IPS-20b (cell line): ENCODE measurements around the gene ZBTB44.
"Not testable (repeated sequence)": the region's sequence is repeated elsewhere in the genome, so short reads cannot be mapped to it uniquely, and the experiment has no call there.

ENCODE experiments used
- H3K27ac ChIP-seq: one replicate; pipeline ENCODE4 v1.5.1; 2013; ENCODE audit warnings: low read length
- H3K27me3 ChIP-seq: 2 replicates; pipeline ENCODE4 v1.6.1; 2013; ENCODE audit warnings: mild to moderate bottlenecking, low read length, inconsistent platforms; ENCODE audit not compliant: insufficient read depth
- H3K36me3 ChIP-seq: 2 replicates; pipeline ENCODE4 v1.6.1; 2013; ENCODE audit warnings: low read depth, mild to moderate bottlenecking, inconsistent platforms, low read length, moderate library complexity; ENCODE audit not compliant: insufficient read depth
- H3K4me1 ChIP-seq: 2 replicates; pipeline ENCODE4 v1.6.1; 2013; ENCODE audit warnings: mild to moderate bottlenecking, control low read depth, inconsistent platforms, low read length, moderate library complexity; ENCODE audit not compliant: insufficient read depth
- H3K4me3 ChIP-seq: 2 replicates; pipeline ENCODE4 v1.5.1; 2013; ENCODE audit warnings: mild to moderate bottlenecking, low read length, inconsistent platforms
- H3K9ac ChIP-seq: 2 replicates; pipeline ENCODE4 v1.6.1; 2013; ENCODE audit warnings: low read depth, mild to moderate bottlenecking, inconsistent platforms, low read length, moderate library complexity
- H3K9me3 ChIP-seq: 2 replicates; pipeline ENCODE4 v1.6.1; 2013; ENCODE audit warnings: mild to moderate bottlenecking, low read depth, low read length, inconsistent platforms; ENCODE audit not compliant: insufficient read depth

Gene ZBTB44

DNA sequence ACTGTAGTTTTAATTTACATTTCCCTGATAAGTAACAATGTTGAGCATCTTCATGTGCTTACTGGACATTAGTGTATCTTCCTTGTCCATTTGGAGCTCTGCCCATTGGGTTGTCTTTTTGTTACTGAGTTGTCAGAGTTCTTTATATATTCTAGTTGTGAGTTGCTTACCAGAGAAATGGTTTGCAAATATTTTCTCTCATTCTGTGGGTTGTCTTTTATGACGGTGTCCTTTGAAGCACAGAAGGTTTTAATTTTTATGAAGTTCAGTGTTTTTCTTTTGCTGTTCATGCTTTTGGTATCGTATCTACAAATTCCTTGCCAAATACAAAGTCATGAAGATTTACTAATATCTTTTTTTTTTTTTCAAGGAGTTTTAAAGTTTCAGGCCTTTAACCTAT lies 42.4 kb downstream of the ZBTB44 start:
- no peak overlapping the region for H3K4me3 ChIP-seq
- peaks cover 11% of the 10 kb centered on the region; the same call in 1 of the 2 replicates for H3K36me3 ChIP-seq
- H3K9ac ChIP-seq: no peak overlapping the region
- H3K27me3 ChIP-seq: no peaks in the 10 kb centered on the region
- no peak overlapping the region for H3K27ac ChIP-seq
- no peaks in the 10 kb centered on the region for H3K9me3 ChIP-seq
- H3K4me1 ChIP-seq: no peaks in the 10 kb centered on the region

DNA sequence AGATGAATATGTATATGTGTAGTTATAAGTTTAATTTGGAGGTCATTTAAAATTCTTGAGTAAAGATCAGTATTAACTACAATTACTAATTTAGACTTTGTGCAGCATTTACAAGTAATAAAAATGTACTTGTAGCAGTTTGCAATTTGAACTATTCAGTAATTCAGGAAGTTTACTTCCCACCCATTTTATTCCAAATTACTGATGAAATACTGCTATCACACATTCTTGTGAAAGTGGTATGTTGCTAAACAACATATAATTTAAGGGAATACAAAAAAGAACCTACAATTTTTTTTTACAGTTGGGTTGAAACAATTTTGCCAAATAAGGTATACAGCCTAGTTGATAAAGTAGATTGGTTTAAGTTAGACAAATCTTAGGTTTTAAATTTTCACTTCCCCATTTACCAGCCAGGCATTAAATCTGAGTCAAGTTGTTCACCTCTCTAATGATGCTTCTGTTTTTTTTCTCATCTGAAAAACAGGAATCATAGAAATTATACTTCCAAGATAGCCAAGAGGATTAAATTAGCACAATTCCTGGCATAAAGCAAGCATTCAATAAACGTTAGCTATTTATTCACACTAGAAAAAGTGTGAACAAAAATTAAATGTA lies 45.3 kb downstream of the ZBTB44 start:
- Histone ChIP-seq H3K27ac (no peak overlapping the region), H3K27me3 (no peaks in the 10 kb centered on the region), H3K36me3 (peaks cover 32% of the 10 kb centered on the region; the same call in 1 of the 2 replicates), H3K9me3 (no peaks in the 10 kb centered on the region), H3K9ac (no peak overlapping the region), H3K4me3 (no peak overlapping the region), H3K4me1 (no peaks in the 10 kb centered on the region)

- H3K4me1 ChIP-seq: no peaks in the 10 kb centered on the region
These were observed 51.4 kb downstream of the ZBTB44 start for GRCh38 chr11:130263351-130263750.

GRCh38 chr11:130262424-130262823 lies 52.3 kb downstream of the ZBTB44 start:
- no peaks in the 10 kb centered on the region for H3K4me1 ChIP-seq
- peaks cover 62% of the 10 kb centered on the region for H3K36me3 ChIP-seq
- no peaks in the 10 kb centered on the region; the same call in 1 of the 2 replicates for H3K9me3 ChIP-seq
- H3K27me3 ChIP-seq: no peaks in the 10 kb centered on the region
- no peak overlapping the region for H3K4me3 ChIP-seq
- no peak overlapping the region for H3K27ac ChIP-seq
- no peak overlapping the region for H3K9ac ChIP-seq

More at GRCh38 chr11:130263351-130263750, 51.4 kb downstream of the ZBTB44 start:
- Histone ChIP-seq H3K27ac (no peak overlapping the region), H3K27me3 (no peaks in the 10 kb centered on the region), H3K9me3 (no peaks in the 10 kb centered on the region; the same call in 1 of the 2 replicates), H3K4me3 (no peak overlapping the region), H3K36me3 (peaks cover 65% of the 10 kb centered on the region), H3K9ac (no peak overlapping the region)

GRCh38 chr11:130261571-130261970 lies 53.1 kb downstream of the ZBTB44 start:
- Histone ChIP-seq H3K27ac (no peak overlapping the region), H3K4me1 (no peaks in the 10 kb centered on the region), H3K36me3 (peaks cover 54% of the 10 kb centered on the region), H3K9me3 (no peaks in the 10 kb centered on the region; the same call in 1 of the 2 replicates), H3K4me3 (no peak overlapping the region), H3K27me3 (no peaks in the 10 kb centered on the region), H3K9ac (no peak overlapping the region)

DNA sequence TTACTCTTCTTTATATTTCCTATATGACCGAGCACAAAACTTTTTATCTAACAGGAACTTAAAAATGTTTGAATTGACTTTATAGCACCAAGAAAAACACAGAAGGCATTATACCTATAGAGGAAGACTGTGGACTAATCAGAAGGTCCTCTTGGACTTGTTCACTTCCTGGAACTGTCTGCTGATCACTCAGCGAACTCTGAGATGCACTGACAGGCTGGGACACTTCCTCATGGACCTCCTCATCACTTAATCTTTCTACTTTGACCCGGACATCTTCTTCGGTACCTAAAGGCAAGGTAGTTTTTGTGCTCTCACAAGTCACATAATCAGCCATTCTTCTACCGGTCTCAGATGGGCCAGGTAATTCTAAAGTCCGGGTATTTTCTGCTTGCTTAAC lies 54.0 kb downstream of the ZBTB44 start:
- H3K36me3 ChIP-seq: peaks cover 46% of the 10 kb centered on the region
- no peaks in the 10 kb centered on the region; the same call in 1 of the 2 replicates for H3K9me3 ChIP-seq
- no peak overlapping the region for H3K4me3 ChIP-seq
- H3K4me1 ChIP-seq: no peaks in the 10 kb centered on the region
- H3K27me3 ChIP-seq: no peaks in the 10 kb centered on the region
- H3K27ac ChIP-seq: no peak overlapping the region
- no peak overlapping the region for H3K9ac ChIP-seq

DNA sequence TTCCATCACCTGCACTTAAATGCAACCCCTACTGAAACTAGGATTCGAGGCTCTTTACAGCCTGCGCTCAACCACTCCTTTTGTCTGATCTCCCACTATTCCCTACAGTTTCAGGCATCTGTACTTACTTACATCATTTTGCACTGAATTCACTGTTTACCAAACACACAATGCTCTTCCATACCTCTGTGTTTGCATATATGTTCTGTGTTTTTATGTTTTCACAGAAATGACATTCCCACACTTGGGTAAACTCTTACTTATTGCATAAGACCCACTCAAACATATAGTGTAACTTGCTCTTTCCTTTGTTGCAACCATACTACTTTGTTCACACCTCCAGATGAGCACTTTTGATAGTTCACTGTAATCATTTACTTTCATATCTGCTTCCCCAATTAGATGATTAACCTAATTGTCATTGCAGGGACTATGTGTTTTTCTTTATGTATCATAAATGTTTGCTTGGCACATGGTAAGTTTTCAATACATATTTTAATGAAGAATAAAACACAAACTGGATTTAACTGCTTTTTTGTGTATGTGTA lies 54.6 kb downstream of the ZBTB44 start:
- Histone ChIP-seq H3K4me1 (no peaks in the 10 kb centered on the region), H3K9ac (no peak overlapping the region), H3K27ac (no peak overlapping the region), H3K27me3 (no peaks in the 10 kb centered on the region), H3K36me3 (peaks cover 40% of the 10 kb centered on the region), H3K9me3 (no peaks in the 10 kb centered on the region; the same call in 1 of the 2 replicates), H3K4me3 (no peak overlapping the region)

GRCh38 chr11:130251763-130252162 lies 63.0 kb downstream of the ZBTB44 start:
- H3K36me3 ChIP-seq, H3K9me3 ChIP-seq, H3K27me3 ChIP-seq, H3K4me3 ChIP-seq, H3K27ac ChIP-seq, H3K9ac ChIP-seq: not testable (repeated sequence)
- H3K4me1 ChIP-seq: peaks cover 14% of the 10 kb centered on the region; the same call in 1 of the 2 replicates

- H3K4me1 ChIP-seq: peaks cover 14% of the 10 kb centered on the region; the same call in 1 of the 2 replicates
- not testable (repeated sequence) for H3K36me3 ChIP-seq, H3K9ac ChIP-seq, H3K27ac ChIP-seq, H3K4me3 ChIP-seq, H3K27me3 ChIP-seq, H3K9me3 ChIP-seq
These were observed 64.8 kb downstream of the ZBTB44 start for GRCh38 chr11:130249929-130250328.

DNA sequence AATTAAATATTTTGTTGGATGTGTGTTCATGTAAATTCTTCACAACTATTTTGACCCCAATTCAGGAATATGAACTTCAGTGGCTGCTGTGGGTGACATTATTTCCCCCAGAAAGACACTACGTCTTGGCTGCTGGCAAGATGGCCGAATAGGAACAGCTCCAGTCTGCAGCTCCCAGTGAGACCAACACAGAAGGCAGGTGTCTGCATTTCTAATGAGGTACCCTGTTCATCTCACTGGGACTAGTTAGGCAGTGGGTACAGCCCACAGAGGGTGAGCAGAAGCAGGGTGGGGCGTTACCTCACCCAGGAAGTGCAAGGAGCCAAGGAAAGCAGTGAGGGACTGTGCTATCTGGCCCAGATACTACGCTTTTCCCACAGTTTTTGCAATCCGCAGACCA lies 65.3 kb downstream of the ZBTB44 start:
- Histone ChIP-seq H3K27me3 (no peaks in the 10 kb centered on the region), H3K36me3 (0 out of 2 replicates have a peak, but pooled peaks cover 4% of the 10 kb centered on the region), H3K9me3 (no peaks in the 10 kb centered on the region), H3K4me1 (peaks cover 14% of the 10 kb centered on the region; the same call in 1 of the 2 replicates), H3K4me3 (no peak overlapping the region), H3K27ac (no peak overlapping the region), H3K9ac (no peak overlapping the region)

DNA sequence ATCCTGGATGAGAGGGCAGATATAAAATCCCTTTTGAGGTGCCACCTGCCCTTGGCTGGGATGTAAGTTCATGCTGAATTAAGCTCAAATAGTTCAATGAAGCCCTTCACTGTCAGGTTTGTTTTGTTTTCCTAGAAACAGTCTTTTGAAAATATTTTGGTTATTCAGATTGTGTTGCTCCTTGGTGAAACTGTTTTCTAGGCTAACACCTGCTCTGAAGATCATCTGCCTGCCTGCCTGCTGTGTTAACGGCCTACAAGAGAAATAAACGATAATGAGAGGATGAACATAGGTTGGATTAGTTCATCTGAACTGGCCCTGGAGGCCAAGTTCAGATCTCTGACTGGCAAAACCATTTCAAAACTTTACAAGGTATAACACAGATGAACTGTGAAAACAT lies 67.4 kb downstream of the ZBTB44 start:
- Histone ChIP-seq H3K27me3 (no peaks in the 10 kb centered on the region), H3K36me3 (0 out of 2 replicates have a peak, but pooled peaks cover 4% of the 10 kb centered on the region), H3K9me3 (no peaks in the 10 kb centered on the region), H3K4me3 (no peak overlapping the region), H3K4me1 (peaks cover 14% of the 10 kb centered on the region; the same call in 1 of the 2 replicates), H3K27ac (no peak overlapping the region), H3K9ac (no peak overlapping the region)

GRCh38 chr11:130246738-130247137 lies 68.0 kb downstream of the ZBTB44 start:
- H3K9ac ChIP-seq: no peak overlapping the region
- H3K36me3 ChIP-seq: 0 out of 2 replicates have a peak, but pooled peaks cover 4% of the 10 kb centered on the region
- no peaks in the 10 kb centered on the region for H3K27me3 ChIP-seq
- peaks cover 14% of the 10 kb centered on the region; the same call in 1 of the 2 replicates for H3K4me1 ChIP-seq
- H3K4me3 ChIP-seq: no peak overlapping the region
- no peaks in the 10 kb centered on the region for H3K9me3 ChIP-seq
- H3K27ac ChIP-seq: no peak overlapping the region
